RPMI7951 (cell line): ENCODE measurements around the gene ARFRP1. TPM values are rescaled to one million over a fixed set of nuclear protein-coding genes. Genes with fewer than 3 reads are reported as not detected.
A peak's percentile ranks its signal among the peaks of the same experiment; 100 is the strongest.

Experiments
- DNase-seq: peaks from one replicate; pipeline ENCODE4 v3.0.0-alpha.2; 2012; ENCODE audit warnings: low read depth
- total RNA-seq: library from RNA; depleted of rRNA; stranded (reverse); fragments of >200 nt; shearing (Covaris generic); gene quantifications from 2 replicates; pipeline ENCODE4 v1.2.3, GENCODE V29; 2014; rRNA removed

Gene ARFRP1
- 38.8 and 69.0 TPM in 2 replicates for total RNA-seq

DNA sequence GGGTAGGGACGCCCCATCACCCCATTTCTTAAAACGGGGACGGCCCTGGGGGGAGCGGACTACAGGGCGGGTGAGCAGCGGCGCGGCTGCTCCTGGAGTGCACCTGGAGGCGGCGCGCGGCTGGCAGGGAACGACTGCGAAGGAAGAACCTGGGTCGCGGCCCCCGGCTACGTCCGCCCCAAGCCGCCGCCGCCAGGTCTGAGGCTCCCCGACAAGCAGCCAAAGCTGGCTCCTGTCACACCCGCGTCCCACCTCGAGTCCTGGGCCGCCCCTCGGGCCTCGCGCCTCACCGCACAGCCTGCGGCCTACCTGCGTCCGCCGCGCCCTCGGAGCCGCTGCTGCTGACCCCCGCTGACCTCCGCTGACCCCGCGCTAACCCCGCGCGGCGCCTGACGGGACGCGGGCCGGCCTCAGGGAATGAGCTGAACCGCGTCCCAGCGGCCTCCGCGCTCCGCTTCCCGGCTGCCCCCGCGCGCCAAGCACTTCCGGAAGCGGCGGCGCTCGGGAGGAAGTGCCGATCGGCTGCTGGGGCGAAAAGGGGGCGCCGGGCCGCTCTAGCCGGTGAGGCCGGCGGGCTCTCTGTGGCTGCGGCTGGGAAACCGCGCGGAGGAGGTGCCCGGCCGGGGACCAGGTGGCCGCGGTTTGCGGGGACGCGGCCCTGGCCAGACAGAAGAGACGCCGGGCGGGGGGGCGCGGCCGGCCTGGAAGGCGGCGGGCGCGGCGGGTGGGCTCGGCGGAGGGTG, at the start of gene ARFRP1, which contains the start of gene ZGPAT:
ARFRP1 (minus strand) TSS at position 419 of the 743 bp plus-strand sequence. CDS start 885 bp downstream, outside the sequence.
ZGPAT (plus strand) TSS at position 482 of the 743 bp plus-strand sequence. CDS start 542 bp downstream, outside the sequence.
- peak; percentile 87 for DNase-seq

- no peak for DNase-seq
Observed at GRCh38 chr20:63756648-63756991, 48.8 kb upstream of the ARFRP1 start.

- DNase-seq = no peak
Observed at GRCh38 chr20:63755933-63756647, 48.3 kb upstream of the ARFRP1 start.

DNA sequence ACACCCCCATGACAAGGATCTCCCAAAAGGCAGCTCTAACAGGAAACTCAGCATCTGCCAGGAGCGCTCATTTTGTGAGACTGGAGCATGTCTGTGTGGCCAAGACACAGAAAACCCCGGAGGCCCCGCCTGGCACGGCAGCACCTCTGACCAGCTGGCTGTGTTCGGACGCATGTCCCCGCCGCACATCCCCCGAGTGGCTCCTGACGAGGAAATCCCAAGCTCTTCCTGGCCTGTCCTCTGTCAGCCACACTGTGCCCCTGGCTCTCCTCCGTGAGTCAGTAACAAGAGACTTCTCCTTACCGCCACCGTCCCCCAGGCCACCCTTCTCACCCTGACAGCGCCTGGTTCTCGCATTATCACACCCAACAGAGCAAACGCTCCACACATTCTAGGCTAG, 46.2 kb upstream of the ARFRP1 start:
- no peak for DNase-seq

- DNase-seq = no peak
Observed at GRCh38 chr20:63753381-63753780, 45.6 kb upstream of the ARFRP1 start.

GRCh38 chr20:63752411-63753101, 44.8 kb upstream of the ARFRP1 start:
- DNase-seq = no peak

- DNase-seq = no peak
Observed at GRCh38 chr20:63751471-63752271, 43.9 kb upstream of the ARFRP1 start.

- no peak for DNase-seq
Observed at GRCh38 chr20:63750807-63751470, 43.2 kb upstream of the ARFRP1 start.

GRCh38 chr20:63749597-63750508, 42.1 kb upstream of the ARFRP1 start:
- DNase-seq = no peak

DNA sequence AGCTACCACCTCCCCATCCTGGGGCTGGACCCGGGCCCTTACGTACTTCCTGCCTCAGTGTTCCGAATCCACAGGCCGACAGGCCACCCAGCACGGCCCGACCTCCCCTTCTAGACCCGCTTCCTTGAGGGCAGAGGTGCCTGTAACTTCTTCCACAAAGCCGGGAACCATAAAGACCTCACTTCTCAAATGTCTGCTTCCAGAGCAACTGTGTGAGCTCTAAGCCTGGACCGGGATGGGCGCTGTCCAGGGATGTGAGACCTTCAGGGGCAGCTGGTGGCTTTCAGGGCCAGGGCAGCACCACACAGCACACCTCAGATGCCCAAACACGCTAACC, 41.1 kb upstream of the ARFRP1 start:
- no peak for DNase-seq

GRCh38 chr20:63748070-63748933, 40.5 kb upstream of the ARFRP1 start:
- DNase-seq = no peak

GRCh38 chr20:63747622-63748069, 39.9 kb upstream of the ARFRP1 start:
- DNase-seq = no peak

DNA sequence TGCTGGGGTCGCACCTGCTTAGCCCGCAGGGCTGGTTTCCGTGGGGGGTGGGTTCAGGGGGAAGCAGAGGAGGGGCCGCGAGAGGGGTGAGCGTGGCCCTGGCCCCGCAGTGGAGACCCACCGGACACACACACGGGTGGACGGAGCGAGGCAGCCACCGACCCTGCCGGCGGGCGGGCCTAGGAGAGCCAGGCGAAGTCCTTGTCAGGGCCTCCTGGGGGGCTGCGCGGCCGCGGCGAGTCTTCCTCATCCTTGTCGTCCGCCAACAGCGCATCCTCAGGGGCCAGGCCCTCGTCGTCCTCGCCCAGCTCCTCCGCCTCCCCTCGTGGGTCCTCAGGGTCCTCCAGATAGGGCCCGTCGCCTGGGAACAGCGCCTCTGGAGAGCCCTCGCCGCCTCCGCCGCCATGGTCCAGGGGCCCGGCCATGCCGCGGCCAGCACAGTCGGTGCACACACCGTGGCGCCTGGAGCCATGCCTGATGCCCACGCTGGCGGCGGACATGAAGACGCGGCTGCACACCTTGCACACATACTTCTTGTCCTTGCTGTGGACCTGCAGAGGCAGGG, 39.1 kb upstream of the ARFRP1 start:
- no peak for DNase-seq

GRCh38 chr20:63745961-63746731, 38.4 kb upstream of the ARFRP1 start:
- DNase-seq = no peak

- no peak for DNase-seq
Observed at GRCh38 chr20:63745424-63745805, 37.6 kb upstream of the ARFRP1 start.

- DNase-seq = no peak
Observed at GRCh38 chr20:63744574-63745423, 37.0 kb upstream of the ARFRP1 start.

DNA sequence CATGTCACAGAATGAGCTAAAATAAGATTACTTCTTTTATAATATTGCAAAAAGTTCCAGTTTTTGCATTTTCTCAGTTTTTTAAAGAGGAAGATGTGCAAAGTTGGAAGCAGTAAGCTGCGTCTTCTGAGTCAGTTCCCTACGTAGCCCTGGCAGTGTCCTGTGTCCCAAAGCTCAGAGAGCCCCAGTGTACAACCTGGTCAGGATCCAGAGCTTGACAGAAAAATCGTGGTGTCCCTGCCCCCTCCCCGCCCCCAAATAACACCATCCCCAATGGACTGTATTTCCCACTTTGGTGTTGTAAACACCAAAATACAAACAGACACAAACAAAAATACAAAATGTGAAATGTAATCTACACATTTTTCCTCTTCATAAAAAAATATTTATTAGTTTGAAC, 36.4 kb upstream of the ARFRP1 start:
- DNase-seq = no peak
